GM13976 (cell line): ENCODE measurements around the gene PKD2L1.
A peak's percentile ranks its signal among the peaks of the same experiment; 100 is the strongest.
"Not testable (repeated sequence)": the region's sequence is repeated elsewhere in the genome, so short reads cannot be mapped to it uniquely, and the experiment has no call there.

ENCODE experiments used
- DNase-seq: peaks from one replicate; pipeline ENCODE4 v3.0.0; 2012; ENCODE audit warnings: low spot score
- in situ Hi-C: fragments of 300-500 bp; cut with MboI; formaldehyde crosslinking; loops from one replicate; pipeline ENCODE4 v1.12.0; 2022; ENCODE audit warnings: low sequenced_read_pairs, mixed read lengths, inconsistent platforms; ENCODE audit not compliant: unreplicated experiment
- TF ChIP-seq, protein P1 (sequence below): IDR thresholded peaks from 2 replicates; pipeline ENCODE4 v1.5.1; 2012; ENCODE audit warnings: borderline replicate concordance, mild to moderate bottlenecking; ENCODE audit not compliant: insufficient read depth; ENCODE audit errors: extremely low read depth, missing control alignments, control extremely low read depth

PKD2L1 gene

DNA sequence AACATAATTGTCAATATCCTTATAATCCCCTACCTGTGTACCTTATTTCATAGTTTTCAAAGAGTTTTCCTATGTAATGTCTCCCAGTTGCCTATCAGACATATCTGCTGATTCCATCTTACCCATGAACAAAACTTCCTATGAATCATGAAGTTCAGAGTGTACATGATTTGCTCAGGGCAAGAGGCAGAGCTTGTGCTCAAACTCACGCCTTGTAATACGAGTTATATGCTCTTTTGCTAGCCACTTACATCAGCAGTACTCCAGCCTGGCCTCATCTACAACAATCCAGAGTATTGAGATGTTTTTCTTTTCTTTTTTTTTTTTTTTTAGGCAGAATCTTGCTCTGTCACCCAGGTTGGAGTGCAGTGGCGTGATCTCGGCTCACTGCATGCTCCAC, 11.8 kb downstream of the PKD2L1 start:
- no peak for DNase-seq
- in situ Hi-C loops, result no loop called here
- TF ChIP-seq, protein P1, sequence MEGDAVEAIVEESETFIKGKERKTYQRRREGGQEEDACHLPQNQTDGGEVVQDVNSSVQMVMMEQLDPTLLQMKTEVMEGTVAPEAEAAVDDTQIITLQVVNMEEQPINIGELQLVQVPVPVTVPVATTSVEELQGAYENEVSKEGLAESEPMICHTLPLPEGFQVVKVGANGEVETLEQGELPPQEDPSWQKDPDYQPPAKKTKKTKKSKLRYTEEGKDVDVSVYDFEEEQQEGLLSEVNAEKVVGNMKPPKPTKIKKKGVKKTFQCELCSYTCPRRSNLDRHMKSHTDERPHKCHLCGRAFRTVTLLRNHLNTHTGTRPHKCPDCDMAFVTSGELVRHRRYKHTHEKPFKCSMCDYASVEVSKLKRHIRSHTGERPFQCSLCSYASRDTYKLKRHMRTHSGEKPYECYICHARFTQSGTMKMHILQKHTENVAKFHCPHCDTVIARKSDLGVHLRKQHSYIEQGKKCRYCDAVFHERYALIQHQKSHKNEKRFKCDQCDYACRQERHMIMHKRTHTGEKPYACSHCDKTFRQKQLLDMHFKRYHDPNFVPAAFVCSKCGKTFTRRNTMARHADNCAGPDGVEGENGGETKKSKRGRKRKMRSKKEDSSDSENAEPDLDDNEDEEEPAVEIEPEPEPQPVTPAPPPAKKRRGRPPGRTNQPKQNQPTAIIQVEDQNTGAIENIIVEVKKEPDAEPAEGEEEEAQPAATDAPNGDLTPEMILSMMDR, result no peak

DNA sequence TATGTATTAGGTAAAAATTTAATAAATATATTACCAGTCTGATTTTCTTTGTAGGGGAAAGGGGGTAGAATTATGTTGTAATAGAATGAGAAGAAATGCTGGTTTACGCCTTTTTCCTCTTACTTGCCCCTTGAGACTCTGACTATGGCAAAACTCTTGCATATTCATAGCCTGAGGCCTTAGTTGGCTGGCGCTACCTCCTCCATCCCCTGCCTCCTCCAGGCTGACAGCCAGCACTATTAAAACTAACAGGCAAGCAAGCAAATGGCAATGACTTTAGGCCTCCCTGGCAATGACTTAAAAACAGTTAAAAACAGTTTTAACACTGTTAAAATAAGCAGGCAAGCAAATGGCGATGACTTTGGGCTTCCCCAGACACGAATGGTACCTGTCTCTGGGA, 14.4 kb downstream of the PKD2L1 start:
- in situ Hi-C loops, result no loop called here
- DNase-seq, result no peak
- TF ChIP-seq, protein P1, result no peak

DNA sequence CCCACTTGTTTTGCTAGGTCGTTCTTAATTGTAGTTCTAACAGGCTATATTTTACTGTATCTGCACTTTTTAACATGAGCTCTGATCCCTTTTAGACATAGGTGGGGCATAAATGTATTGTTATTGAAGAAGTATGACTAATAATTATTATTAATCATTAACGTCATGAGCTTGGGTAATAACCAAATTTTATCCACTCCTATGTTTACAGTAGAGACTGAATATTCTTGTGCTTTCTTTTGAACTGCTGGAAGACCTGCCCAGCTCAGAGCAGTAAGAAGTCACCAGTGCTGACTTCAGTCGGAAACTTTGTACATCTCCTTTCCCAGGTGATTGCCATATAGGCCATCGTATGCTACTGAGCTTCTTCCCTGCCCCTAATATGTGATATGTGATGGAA, 18.7 kb downstream of the PKD2L1 start:
- DNase-seq, result no peak
- TF ChIP-seq, protein P1, result no peak
- in situ Hi-C loops, result no loop called here

DNA sequence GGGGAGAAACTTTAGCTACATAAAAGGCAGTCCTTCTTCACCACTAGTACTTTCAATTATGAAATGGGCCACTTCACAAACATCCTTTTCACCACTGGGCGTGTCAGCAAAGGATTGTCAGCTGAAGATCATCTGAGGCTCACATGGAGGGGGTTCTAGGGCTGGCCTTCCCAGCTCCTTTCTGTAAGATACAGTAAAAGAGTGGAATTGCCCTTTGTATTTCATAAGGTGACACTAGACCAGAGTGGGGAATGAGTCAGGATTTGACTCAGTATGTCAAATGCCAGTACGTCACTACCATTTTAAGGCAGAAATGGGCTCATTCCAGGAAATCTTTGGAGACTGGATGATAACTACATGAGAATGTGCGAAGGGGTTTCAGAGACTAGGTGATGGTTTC, 22.3 kb downstream of the PKD2L1 start:
- no peak for DNase-seq
- in situ Hi-C loops, result no loop called here
- TF ChIP-seq, protein P1, result no peak

DNA sequence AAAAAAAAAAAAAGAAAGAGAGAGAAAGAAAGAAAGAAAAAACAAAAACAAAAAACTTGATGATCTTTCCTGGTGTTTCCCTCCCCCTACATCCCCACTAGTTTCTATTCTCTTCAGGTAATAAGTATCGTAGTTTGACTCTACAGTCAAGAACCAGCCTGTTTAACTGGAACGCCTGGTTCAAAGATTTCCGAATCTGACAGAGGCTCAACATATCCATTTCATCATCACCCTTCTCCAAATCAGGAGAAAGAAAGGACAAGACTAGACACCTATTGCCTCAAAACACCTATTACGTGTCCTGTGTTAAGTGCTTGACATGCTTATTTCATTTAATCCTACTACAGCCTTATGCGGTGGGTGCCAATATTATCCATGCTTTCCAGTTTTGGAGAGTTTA, 23.2 kb downstream of the PKD2L1 start:
- DNase-seq, result no peak
- in situ Hi-C loops, result no loop called here
- TF ChIP-seq, protein P1, result no peak

DNA sequence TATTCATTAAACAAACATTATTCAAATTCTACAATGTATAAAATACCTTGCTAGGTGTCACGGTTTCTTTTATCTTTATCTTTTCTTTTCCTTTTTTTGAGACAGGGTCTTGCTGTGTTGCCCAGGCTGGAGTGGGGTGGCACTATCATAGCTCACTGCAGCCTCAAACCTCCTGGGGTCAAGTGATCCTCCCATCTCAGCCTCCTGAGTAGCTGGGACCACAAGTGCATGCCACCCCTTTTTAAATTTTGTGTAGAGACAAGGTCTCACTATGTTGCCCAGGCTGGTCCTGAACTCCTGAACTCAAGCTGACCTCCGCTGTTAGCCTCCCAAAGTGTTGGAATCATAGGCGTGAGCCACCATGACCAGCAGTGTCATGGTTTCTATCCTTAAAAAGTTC, 25.6 kb downstream of the PKD2L1 start:
- no peak for DNase-seq

DNA sequence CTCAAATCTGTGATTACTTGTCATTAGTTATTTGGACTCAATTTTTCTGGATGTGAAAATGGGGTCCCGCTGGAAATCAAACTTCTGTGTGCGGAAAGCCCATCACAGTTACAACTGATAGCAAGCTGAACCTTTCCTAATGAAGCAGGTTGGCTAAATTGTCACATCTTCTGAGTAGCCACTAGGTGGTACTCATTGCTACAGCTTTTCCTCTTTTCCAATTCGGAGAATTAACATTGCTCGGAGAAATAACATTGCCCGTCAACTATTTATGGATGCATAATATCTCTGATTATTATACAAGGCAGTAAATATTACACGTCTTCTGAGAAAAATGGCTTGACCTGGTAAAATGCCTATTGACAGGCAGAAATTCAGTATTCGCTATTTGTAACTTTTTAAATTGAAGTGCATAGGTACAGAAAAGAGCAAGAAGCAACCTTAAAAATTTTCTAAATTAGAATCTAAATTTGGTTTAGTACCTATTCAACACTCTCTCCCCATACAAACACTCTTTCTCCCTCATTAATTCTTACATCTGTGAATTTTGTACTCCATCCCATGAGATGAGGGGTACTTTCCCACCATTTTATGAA, 26.2 kb downstream of the PKD2L1 start:
- in situ Hi-C loops, result no loop called here
- peak; percentile 53 for DNase-seq
- TF ChIP-seq, protein P1, result peak; percentile 49

More for the DNA sequence above, 25.6 kb downstream of the PKD2L1 start:
- in situ Hi-C loops, result no loop called here
- TF ChIP-seq, protein P1, result no peak

DNA sequence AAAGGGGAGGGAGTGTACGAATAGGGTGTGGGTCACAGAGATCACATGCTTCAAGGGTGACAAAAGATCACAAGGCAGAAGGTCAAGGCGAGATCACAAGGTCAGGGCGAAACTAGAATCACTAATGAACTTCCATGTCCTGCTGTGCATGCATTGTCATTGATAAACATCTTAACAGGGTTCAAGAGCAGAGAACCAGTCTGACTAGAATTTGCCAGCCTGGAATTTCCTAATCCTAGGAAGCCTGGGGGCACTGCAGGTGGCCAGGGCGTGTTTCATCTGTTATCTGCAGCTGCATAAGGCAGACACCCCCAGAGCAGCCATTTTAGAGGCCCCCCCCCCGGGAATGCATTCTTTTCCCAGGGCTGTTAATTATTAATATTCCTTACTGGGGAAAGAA, 28.9 kb downstream of the PKD2L1 start:
- DNase-seq, in situ Hi-C loops: not testable (repeated sequence)
